GM12801 (cell line): ENCODE measurements around the gene ZNF318.

ENCODE experiments used
- TF ChIP-seq, protein P1 (sequence below): IDR thresholded peaks from one replicate; pipeline ENCODE4 v1.5.1; 2011; ENCODE audit warnings: control low read depth; ENCODE audit not compliant: insufficient read length; ENCODE audit errors: extremely low read depth

ZNF318 gene

DNA sequence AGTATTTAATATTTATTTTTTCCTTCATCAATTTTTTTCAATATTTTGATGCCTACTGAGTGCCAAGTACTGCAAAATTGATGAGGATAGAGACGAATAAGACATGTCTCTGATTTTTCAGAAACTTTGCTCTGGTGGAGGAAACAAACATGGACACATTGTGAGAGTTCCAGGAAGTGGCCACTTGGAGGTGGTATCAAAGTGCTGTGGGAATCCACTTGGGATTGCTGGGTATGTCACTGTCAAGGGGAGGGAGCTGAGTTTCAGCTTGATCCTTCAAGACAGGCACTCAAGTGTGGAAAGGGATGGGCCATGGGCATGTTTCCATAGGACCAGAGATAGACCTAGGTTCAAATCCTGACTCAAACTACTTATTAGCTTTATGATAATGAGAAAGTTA, 33.4 kb upstream of the ZNF318 start:
- TF ChIP-seq, protein P1, sequence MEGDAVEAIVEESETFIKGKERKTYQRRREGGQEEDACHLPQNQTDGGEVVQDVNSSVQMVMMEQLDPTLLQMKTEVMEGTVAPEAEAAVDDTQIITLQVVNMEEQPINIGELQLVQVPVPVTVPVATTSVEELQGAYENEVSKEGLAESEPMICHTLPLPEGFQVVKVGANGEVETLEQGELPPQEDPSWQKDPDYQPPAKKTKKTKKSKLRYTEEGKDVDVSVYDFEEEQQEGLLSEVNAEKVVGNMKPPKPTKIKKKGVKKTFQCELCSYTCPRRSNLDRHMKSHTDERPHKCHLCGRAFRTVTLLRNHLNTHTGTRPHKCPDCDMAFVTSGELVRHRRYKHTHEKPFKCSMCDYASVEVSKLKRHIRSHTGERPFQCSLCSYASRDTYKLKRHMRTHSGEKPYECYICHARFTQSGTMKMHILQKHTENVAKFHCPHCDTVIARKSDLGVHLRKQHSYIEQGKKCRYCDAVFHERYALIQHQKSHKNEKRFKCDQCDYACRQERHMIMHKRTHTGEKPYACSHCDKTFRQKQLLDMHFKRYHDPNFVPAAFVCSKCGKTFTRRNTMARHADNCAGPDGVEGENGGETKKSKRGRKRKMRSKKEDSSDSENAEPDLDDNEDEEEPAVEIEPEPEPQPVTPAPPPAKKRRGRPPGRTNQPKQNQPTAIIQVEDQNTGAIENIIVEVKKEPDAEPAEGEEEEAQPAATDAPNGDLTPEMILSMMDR, result no peak

GRCh38 chr6:43401730-43402129, 32.3 kb upstream of the ZNF318 start:
- TF ChIP-seq, protein P1, result no peak

DNA sequence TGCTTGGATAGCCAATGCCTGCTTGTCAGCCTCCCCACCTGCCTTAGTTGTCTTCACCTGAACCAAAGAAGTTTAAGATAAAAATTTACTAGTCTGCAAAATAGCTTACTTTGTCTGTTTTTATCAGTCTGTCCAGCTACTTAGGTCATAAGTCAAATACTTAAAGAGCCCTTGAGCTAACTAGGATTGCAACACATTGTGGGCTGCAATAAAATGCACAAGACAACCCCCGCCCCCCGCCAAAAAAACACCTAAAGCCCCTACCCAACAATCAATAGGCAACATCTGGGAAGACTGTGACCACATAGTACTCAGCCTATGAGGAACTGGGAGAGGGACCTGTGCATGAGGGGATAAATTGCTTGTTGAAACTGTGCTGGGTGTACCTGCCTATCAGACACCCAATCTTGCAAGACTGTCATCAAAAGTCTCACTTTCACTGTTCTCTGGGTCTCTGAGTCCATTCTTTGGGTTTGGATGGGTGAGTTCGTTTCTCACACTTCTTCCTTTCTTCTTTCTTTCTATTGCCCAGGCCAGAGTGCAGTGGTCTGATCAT, 30.6 kb upstream of the ZNF318 start:
- TF ChIP-seq, protein P1, result no peak

- TF ChIP-seq, protein P1, result no peak
Observed at GRCh38 chr6:43396408-43397149, 27.1 kb upstream of the ZNF318 start.

DNA sequence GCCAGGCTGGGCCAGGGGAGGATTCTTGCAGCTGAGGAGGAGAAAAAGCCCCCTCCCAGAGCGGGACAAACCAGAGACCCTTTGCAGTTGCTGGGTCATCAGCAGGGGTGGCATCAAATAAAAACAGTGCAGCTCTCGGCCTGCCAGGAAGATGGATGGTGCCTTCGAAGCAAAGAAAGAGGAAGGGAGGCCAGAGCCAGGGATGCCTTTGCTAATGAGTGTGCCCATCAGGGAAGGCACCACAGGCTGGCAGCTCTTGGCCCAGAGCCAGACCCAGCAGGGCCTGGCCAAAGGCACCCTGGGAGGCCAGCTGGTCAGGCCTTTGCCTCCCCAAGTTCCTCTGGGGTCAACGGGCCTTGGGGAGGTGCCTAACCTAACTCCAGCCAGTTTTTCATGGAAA, 26.3 kb upstream of the ZNF318 start:
- TF ChIP-seq, protein P1, result no peak

DNA sequence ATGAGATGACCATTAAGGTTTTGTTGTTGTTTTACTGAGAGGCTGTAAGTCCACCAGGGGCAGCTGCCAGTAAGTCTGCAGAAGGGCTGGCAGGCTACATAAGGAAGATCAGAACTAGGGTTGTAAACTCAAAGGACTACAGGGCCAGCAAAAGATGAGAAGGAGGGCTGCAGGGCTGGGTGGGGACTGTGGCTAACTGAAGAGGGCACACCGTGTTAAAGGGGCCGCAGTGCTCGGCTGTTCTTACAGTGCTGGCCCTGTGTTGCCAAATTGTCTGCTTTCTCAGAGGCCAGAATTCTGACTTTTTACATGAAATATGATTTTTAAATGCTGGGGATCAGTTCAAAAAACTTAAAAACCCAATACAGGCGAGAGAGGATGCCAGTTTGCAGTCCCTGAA, 25.5 kb upstream of the ZNF318 start:
- TF ChIP-seq, protein P1, result no peak

DNA sequence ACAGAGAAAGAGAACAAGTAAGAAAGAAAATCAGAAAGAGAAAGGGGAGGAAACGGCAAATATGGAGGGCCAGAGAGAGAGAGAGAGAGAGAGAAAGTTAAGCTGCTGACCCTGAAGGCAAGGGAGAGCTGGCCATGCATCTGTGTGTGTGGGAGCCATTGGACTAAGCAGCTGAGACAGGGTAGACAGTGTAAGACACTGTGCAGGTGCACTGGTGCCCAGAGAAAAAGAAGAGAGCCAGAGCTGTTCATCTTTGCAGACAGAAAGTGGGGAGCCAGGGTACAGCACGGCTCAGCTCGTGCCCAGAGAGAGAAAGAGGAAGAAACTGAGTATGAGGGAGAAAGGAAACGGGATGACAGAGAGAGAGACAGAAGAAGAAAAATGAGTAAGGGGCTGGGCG, 24.2 kb upstream of the ZNF318 start:
- TF ChIP-seq, protein P1, result no peak
